Urothelium cell line (cell line): ENCODE results near the gene DISP2.
A peak's percentile ranks its signal among the peaks of the same experiment; 100 is the strongest.

Source experiments
- DNase-seq: peaks from one replicate; pipeline ENCODE4 v3.0.0; 2011; ENCODE audit warnings: low spot score, mixed read lengths
- FAIRE-seq: peaks from 2 replicates; lab custom pipeline; 2011; peaks lifted over from hg19 to GRCh38; lab: Jason Lieb, UNC

DISP2 gene

GRCh38 chr15:40342416-40343320 lies 15.4 kb upstream of the DISP2 start:
- DNase-seq (no peak), FAIRE-seq (peak; percentile 27)

DNA sequence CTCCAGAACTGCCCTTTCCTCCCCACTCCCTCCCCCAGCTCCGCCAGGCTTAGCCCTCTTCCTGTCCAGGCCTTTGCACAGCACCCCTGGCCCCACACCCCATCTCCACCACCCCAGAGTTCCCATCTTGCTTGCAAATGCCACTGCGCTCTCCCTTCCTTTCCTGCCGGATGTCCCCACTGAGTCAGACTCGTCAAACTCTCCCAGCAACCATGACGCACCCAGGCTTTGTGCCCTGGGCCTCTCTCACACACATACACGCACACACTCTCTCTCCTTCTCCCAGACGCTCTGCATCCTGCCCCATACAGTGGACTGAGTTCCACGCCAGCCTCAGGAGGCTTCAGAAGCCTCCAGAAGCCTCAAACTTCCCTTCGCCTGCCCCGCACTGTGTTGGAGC lies 14.5 kb upstream of the DISP2 start:
- peak; percentile 82 for DNase-seq
- peak; percentile 85 for FAIRE-seq

GRCh38 chr15:40344217-40344616 lies 13.8 kb upstream of the DISP2 start:
- DNase-seq (no peak), FAIRE-seq (no peak)

- FAIRE-seq = no peak
- DNase-seq = peak; percentile 63
Observed at GRCh38 chr15:40344631-40345120, 13.3 kb upstream of the DISP2 start.

- no peak for FAIRE-seq
- DNase-seq = no peak
Observed at GRCh38 chr15:40345225-40345866, 12.7 kb upstream of the DISP2 start.

- FAIRE-seq (no peak), DNase-seq (no peak)
Observed at GRCh38 chr15:40345867-40346578, 12.0 kb upstream of the DISP2 start.

DNA sequence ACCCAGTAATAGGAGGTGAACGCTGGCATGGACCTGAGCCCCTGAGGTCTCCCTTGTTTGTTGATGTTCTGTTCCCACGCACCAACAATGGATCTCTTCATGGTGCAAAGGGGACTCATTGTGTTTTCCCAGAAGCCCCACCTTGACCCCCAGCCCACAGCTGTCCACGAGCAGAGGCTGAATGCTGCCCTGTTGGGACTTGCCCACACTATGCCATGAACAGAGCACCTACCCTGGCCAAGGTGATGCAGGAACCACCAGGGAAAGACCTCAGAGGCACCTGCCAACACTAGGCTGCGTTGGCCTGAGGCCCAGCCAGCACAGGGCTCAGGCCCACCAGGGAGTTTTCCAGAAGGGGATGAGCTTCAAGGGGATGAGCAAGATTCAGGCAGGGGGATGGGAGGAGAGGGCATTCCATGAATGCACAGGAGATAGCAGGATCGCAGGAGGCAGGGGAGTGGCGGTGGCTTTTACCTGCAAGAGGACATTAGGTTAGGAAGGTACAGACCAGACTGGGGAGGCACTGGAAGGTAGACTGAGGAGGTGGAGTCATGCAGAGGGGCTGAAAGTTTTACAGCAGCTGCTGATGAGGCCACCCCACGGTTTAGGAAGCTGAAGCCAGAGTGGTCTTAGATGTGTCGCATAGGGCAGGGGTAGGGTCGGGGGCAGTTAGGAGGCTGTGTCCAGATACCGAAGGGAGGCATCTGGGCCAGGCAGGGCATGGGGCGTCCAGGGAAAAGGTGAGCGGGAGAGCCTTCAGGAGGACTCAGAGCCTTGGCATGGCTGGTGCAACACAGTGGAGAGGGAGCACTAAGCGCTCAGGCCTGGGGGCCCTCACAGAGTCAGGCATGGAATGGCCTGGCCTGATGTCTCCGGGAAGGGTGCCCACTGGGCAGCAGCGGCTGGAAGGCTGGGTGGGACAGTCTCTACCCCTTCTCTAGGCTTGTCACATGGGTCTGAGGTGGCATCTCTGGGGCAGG lies 11.2 kb upstream of the DISP2 start:
- no peak for DNase-seq
- FAIRE-seq = no peak

GRCh38 chr15:40347559-40348473 lies 10.2 kb upstream of the DISP2 start:
- DNase-seq (no peak), FAIRE-seq (no peak)

GRCh38 chr15:40348474-40348870 lies 9.5 kb upstream of the DISP2 start:
- DNase-seq (no peak), FAIRE-seq (no peak)

DNA sequence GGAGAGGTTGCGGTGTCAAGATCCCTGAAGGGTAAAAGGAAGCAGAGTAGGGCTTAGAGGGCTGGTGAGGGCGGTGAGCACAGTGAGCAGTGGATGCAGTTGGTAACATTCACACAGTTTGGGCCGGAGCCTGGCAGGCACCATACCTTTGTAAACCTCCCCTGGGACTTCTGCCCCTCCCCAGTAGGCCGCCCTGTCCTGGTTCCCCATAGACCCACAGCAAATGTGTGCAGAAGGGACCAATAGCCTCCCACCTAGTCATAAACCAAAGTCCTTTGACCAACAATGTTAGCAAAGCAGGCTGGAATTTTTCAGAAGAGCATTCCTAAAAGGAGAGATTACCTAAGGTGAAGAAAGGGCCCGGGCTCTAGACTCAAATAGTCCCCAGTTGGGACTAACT lies 8.9 kb upstream of the DISP2 start:
- no peak for FAIRE-seq
- DNase-seq = no peak

DNA sequence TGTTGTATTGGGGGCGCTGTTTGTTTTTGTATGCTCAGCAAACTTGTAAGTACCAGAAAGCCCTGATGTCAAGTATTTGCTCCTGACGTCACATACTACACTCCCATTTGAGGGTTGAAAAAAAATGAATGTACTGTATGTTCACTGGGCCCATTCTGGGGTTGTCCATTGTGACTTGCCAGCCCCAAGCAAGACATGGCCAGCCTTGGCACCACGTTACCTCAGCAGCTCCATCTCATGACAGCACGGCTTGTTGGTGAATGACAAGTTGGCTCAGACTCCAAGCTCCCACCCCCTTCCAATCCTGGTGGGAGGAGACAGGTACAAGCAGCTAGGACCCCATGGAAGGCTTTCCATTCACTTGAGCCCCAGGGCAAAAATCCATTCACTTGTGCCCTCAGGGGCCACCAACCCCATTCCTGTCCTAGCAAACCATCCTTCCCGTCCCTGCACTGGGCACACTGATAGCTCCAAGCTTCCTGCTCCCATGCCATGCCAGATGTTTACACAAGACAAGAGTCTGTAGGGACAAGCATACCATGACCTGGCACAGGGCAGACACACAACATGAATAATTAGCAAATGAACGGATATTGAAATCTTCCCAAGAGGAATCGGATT lies 5.6 kb upstream of the DISP2 start:
- FAIRE-seq = no peak
- no peak for DNase-seq

GRCh38 chr15:40353697-40354096 lies 4.3 kb upstream of the DISP2 start:
- no peak for FAIRE-seq
- DNase-seq = no peak

DNA sequence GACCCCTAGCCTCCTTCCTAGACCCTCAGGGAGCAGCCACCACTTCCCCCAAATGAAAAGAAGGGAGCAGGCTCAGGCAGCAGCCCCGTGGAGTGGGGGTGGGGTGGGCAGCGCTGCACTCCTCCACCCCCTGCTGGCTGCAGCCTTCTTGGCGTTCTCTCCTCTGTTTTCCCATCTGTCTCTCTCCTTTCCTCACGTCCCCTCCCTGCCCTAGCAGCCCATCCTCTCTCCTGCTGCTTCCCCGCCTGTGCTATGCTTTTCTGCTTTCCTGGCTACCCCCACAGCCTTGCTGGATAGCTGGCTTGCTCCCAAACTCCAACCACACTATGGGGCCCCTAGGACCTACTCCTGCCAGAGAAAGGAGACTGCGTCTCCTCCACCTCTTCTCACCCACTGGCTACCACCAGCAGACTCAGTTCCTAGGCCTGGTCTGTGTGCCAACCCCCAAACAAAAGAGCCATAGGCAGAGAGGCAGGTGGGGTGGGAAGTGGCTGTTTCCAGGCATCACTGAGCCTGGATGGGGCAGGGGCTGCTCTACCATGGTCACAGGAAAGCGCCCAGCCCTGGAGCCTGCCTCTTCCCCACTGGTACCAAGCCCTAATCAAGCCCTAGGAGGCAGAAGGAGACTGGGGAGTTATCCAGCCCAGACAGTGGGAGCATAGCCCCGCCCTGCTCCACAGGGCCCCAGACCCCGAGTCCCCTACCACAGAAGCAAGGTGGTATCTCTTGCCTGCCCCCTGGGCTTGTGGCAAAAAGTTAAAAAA lies 3.4 kb upstream of the DISP2 start:
- peak; percentile 67 for DNase-seq
- no peak for FAIRE-seq

GRCh38 chr15:40355976-40356585 lies 1.9 kb upstream of the DISP2 start:
- no peak for FAIRE-seq
- no peak for DNase-seq

DNA sequence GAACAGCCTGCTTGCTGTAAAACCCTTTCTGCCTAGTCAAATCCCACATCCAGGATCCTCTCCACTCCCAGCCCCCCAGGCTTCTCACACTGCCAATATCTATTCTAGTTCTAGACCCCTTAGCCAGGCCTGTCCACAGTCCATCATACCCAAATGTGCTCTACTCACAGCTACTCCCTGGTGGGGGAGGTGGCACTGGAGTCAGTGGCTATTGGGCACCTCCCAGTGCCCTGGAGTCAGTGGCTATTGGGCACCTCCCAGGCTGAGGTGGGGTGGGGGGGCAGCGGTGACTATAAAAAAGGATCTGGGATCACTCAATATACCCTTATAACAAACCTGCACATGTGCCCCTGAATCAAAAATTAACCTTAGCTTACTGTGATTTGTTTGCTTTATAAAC lies 773 bp upstream of the DISP2 start:
- DNase-seq = no peak
- no peak for FAIRE-seq

DNA sequence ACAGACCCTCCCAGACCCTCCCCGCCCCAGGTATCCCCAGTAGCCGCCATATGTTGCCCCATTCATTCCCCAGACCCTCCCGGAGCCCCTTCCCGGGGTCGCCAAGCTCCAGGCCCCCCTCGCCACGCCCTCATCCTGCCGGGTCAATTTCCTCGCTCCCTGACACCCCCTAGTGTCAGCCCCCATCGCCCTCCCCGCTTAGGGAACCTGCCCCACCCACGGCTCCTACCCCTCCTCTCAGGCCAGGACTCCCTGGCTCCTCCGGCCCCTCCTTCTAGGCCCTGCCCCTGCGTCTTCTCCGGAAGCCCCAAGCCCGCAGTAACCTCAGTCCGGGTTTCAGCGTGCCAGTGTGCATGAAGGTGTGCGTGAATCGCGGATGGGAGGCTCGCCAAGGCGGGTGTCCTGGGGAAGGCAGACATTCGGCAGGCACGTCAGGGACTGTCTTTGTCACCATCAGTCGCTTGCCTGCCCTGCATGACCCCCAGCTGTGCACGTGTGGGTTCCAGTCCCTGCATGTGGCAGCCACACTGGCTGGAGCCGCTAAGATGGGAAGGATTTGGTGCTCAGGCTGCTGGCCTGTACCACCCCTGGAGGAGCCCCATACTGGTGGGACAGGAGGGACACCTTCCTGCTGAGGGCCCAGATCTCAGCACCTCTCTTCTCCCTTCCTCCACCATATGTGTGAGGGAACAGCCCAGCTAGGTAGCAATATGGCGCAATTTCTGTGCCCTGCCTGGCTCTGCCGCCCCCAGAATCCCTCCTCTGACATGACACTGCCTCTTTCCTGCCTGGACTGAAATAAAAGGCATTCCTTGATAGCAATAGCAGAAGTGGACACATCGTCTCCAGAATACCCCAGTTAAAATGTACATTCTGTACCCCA lies 693 bp downstream of the DISP2 start:
- FAIRE-seq (no peak), DNase-seq (peak; percentile 62)

DNA sequence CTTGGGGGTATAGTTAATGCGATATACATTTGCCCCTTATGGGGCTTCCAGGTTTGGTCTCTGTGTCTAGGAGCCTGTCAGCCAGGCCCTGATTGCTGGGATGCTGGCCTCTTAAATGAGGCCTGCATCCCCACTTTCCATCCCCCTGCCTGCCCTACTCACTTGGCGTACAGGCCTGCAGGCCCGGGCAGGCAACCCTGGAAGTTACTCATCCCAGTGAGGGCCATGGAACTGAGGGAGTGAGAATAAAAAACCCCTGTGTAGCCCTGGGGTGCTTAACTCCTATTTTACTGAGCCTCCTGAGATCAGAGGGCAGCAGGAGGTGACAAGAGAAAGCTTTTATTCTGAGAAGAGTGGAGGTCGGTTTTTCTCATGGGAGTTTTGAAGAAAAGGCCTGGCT lies 2.0 kb downstream of the DISP2 start:
- FAIRE-seq (no peak), DNase-seq (no peak)
